Measurements from ENCODE around the gene LIM2.

Gene LIM2

DNA sequence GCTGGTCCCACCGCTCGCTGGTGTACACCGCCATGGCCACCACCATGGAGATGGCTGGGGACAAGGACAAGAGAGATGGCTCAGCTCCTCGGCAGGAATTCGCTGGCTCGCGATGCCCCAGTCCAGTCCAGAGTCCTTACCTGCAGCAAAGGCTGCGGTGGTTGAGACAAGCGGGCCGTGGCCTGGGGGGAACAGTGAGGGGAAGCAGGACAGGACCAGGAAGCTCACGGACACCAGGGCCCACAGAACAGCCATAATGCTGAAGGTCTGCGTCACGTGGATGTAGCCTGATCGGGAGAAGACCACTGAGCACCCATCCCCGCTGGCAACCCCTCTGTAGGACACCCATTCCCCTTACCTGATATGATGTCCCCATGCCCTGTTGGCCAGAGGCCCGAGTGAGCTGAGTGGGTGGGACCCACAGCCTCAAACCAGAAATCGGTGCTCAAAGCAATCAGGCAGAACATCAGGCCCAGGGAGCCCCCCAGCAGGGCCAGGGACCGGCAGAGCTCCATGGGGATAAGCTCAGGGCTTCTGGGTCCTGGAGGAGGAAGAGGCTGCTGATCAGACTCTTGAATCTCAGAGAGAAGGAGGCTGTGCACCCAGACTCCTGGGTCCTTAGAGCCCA, 15.6 kb downstream of the LIM2 start:
- Histone ChIP-seq H3K27me3 (ENCODE audit: insufficient read depth, low read length) (no peaks in the 10 kb centered on the region), H3K36me3 (ENCODE audit: insufficient read depth, low read length) (no peaks in the 10 kb centered on the region), H3K9ac (ENCODE audit: low read depth, low read length) (no peak overlapping the region), H3K4me3 (ENCODE audit: low read length) (no peak overlapping the region), H3K9me3 (ENCODE audit: insufficient read depth, low read depth, low read length) (no peaks in the 10 kb centered on the region), H3K27ac (ENCODE audit: low read depth, low read length) (no peak overlapping the region), H3K4me1 (ENCODE audit: insufficient read depth, low read length) (peaks cover 7% of the 10 kb centered on the region)
- WGBS = 93% methylated on average over 18 of the region's 18 CpGs

- Histone ChIP-seq H3K4me1 (ENCODE audit: insufficient read depth, low read length) (peaks cover 7% of the 10 kb centered on the region), H3K36me3 (ENCODE audit: insufficient read depth, low read length) (no peaks in the 10 kb centered on the region), H3K4me3 (ENCODE audit: low read length) (no peak overlapping the region), H3K27me3 (ENCODE audit: insufficient read depth, low read length) (no peaks in the 10 kb centered on the region), H3K27ac (ENCODE audit: low read depth, low read length) (no peak overlapping the region), H3K9ac (ENCODE audit: low read depth, low read length) (no peak overlapping the region), H3K9me3 (ENCODE audit: insufficient read depth, low read depth, low read length) (no peaks in the 10 kb centered on the region)
- 89% methylated on average over 8 of the region's 8 CpGs for WGBS
Observed at GRCh38 chr19:51371186-51371690, 16.5 kb downstream of the LIM2 start.

DNA sequence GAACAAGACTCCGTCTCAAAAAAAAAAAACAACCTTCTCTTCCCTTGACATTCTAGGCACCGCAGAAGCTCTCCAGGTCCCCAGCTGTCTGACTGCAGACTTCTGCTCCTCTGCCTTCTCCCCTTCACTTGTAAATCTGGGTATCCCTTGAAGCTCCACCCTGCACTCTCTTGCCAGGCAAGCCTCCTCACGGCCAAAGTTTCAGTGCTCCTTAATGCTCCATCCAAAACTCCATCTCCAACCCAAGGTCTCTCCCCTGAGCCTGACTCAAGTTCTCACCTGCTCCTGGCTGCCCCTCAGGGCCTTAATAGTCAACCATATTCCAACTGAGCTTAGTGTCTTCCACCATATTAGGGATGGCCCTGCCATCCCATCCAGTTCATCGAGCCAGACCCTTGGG, 17.5 kb downstream of the LIM2 start:
- Histone ChIP-seq H3K36me3 (ENCODE audit: insufficient read depth, low read length) (no peaks in the 10 kb centered on the region), H3K27me3 (ENCODE audit: insufficient read depth, low read length) (no peaks in the 10 kb centered on the region), H3K4me3 (ENCODE audit: low read length) (no peak overlapping the region), H3K9ac (ENCODE audit: low read depth, low read length) (no peak overlapping the region), H3K9me3 (ENCODE audit: insufficient read depth, low read depth, low read length) (no peaks in the 10 kb centered on the region), H3K27ac (ENCODE audit: low read depth, low read length) (no peak overlapping the region), H3K4me1 (ENCODE audit: insufficient read depth, low read length) (peaks cover 13% of the 10 kb centered on the region)
- WGBS = 88% methylated on average over 4 of the region's 4 CpGs

GRCh38 chr19:51368366-51369282, 19.1 kb downstream of the LIM2 start, which contains the start of gene CLDND2:
Gene CLDND2, minus strand, starts transcription at chr19:51369003. Its CDS starts 426 bp downstream, at chr19:51368577.
- H3K9ac ChIP-seq (ENCODE audit: low read depth, low read length) = peak within 1 kb of the TSS; percentile 74
- H3K27ac ChIP-seq (ENCODE audit: low read depth, low read length) = peak within 1 kb of the TSS; percentile 83
- H3K4me3 ChIP-seq (ENCODE audit: low read length) = peak within 1 kb of the TSS; percentile 86
- H3K9me3 ChIP-seq (ENCODE audit: insufficient read depth, low read depth, low read length) = no peaks in the 10 kb centered on the region
- H3K4me1 ChIP-seq (ENCODE audit: insufficient read depth, low read length) = peaks cover 15% of the 10 kb centered on the region
- 61% methylated on average over 21 of the region's 23 CpGs for WGBS
- no peaks in the 10 kb centered on the region for H3K27me3 ChIP-seq (ENCODE audit: insufficient read depth, low read length)
- no peaks in the 10 kb centered on the region for H3K36me3 ChIP-seq (ENCODE audit: insufficient read depth, low read length)

DNA sequence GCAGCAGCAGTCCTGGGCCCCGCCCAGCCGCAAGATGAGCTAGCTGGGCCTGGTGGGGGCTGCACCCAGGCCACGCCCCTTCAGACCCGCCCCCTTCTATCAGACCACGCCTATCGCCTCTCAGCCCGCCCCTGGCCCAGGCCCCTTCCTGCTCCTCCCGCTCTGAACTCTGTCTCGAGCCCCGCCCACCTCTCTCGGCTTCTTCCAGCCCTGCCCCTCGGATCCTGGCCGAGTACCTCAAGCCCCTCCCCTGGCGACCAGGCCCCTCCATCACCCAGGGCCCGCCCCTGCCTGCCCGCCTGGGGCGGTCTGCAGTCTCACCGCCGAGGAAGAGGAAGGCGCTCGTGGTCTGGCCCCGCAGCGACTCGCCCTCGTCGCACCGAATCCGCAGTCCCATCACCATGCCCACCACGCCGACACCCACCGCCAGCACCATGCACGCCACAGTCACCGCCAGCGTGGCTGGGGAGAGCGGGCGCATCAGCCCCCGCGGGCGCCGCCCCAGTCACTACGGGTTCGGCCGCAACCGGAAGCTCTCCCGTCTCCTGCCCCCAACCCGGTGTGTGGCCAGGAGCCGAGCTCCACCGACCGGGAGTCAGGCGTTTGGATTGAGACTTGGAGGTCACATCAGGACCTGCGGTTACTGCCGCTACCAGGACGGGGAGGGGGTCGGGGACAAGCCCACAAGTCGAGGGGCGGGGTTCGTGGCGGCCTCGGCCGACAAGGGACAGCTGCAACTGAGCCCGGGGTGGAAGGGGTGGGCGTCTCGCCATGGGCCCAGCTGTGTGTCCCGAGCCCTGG, 20.0 kb downstream of the LIM2 start:
- Histone ChIP-seq H3K9me3 (ENCODE audit: insufficient read depth, low read depth, low read length) (no peaks in the 10 kb centered on the region), H3K27ac (ENCODE audit: low read depth, low read length) (peak overlapping the region; percentile 83), H3K36me3 (ENCODE audit: insufficient read depth, low read length) (no peaks in the 10 kb centered on the region), H3K4me1 (ENCODE audit: insufficient read depth, low read length) (peaks cover 15% of the 10 kb centered on the region), H3K4me3 (ENCODE audit: low read length) (peak overlapping the region; percentile 86), H3K9ac (ENCODE audit: low read depth, low read length) (peak overlapping the region; percentile 74), H3K27me3 (ENCODE audit: insufficient read depth, low read length) (no peaks in the 10 kb centered on the region)
- under 1% methylated on average over 64 of the region's 64 CpGs for WGBS

- Histone ChIP-seq H3K4me3 (ENCODE audit: low read length) (peak overlapping the region; percentile 86), H3K4me1 (ENCODE audit: insufficient read depth, low read length) (peaks cover 15% of the 10 kb centered on the region), H3K27ac (ENCODE audit: low read depth, low read length) (peak overlapping the region; percentile 77), H3K36me3 (ENCODE audit: insufficient read depth, low read length) (no peaks in the 10 kb centered on the region), H3K9me3 (ENCODE audit: insufficient read depth, low read depth, low read length) (no peaks in the 10 kb centered on the region), H3K27me3 (ENCODE audit: insufficient read depth, low read length) (no peaks in the 10 kb centered on the region), H3K9ac (ENCODE audit: low read depth, low read length) (peak overlapping the region; percentile 77)
- WGBS = under 1% methylated on average over 15 of the region's 15 CpGs
Observed at GRCh38 chr19:51367255-51367564, 20.6 kb downstream of the LIM2 start.

DNA sequence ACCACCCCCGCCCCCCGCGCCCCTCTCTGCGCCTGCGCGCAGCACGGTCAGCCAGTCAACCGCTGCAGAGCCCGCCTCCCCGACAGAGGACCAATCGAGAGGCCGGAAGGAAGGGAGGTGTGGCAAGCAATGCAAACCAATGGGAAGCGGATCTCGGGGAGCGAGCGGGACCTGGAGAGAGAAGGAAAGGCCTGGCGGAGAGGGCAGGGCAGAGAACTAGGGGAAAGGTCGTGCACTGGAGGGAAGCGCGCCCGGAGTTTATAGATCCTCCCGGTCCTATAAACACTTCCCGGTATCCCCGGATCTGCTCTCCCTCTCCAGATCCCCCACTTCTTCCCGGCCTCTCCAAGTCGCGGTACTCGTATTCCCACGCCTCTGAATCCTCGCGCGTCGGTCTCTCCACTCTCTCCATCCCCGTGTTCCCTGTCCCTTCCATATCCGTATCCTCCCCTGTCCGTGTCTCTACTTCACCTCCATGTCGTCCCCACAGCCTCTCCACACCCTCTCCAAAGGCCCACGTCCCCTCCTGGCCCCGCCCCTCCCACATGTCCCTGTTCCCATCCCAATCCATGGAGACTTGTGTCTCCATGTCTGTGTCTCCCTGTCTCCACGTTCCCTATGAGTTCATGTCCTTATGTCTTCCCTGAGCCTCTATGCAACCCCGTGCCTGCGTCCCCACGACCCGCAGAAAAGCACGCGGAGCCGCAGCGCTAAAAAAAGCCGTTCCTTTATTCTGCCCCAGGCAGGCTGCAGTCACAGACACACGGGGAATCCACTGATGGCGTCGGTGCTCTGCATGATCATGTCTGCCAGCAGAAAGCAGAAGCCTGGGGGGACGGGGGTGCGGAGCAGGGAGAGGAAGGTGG, 21.2 kb downstream of the LIM2 start:
- peak overlapping the region; percentile 77 for H3K27ac ChIP-seq (ENCODE audit: low read depth, low read length)
- H3K9me3 ChIP-seq (ENCODE audit: insufficient read depth, low read depth, low read length) = no peaks in the 10 kb centered on the region
- WGBS = under 1% methylated on average over 51 of the region's 54 CpGs
- peak overlapping the region; percentile 86 for H3K4me3 ChIP-seq (ENCODE audit: low read length)
- H3K27me3 ChIP-seq (ENCODE audit: insufficient read depth, low read length) = no peaks in the 10 kb centered on the region
- no peaks in the 10 kb centered on the region for H3K36me3 ChIP-seq (ENCODE audit: insufficient read depth, low read length)
- H3K4me1 ChIP-seq (ENCODE audit: insufficient read depth, low read length) = peaks cover 15% of the 10 kb centered on the region
- H3K9ac ChIP-seq (ENCODE audit: low read depth, low read length) = peak overlapping the region; percentile 77

- H3K9me3 ChIP-seq (ENCODE audit: insufficient read depth, low read depth, low read length) = no peaks in the 10 kb centered on the region
Observed at GRCh38 chr19:51365965-51366388, 21.8 kb downstream of the LIM2 start, which contains the start of gene ETFB. Gene ETFB, minus strand, starts transcription at chr19:51366388. Its CDS starts 62 bp downstream, at chr19:51366326.

DNA sequence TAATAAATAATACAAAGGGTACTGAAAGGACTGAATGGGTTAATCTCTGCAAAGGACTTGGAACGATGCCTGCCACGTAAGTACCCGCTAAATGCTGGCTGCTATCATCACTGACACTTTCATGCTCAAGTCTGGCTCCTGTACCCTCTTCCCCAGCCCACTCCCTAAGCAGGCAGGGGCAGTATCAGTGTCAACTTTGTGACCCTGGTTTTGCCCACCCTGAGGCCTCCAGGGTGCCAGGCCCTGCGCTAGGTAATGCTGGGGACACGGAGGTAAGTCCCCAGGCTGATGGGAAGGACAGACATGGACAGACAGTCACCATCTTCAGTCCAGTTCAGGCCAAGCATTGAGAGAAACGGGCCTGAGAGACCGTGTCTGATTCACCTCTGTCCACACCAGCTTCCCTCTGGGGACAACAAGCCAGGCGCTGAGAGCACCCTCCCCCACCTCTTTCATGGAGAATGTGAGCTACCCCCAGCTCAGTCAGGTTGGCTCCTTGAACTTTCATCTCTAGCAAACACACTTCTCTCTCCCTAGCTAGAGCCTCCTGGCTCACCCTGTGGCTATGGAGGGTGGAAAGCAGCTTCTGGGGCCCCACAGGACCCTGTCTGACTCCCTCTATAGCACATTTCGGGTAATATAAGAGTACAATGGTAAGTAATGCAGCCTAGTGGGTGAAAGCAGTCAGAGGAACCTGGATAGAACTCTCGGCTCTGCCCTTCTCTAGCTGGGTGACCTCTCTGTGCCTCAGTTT, 22.4 kb downstream of the LIM2 start:
- H3K27me3 ChIP-seq (ENCODE audit: insufficient read depth, low read length) = no peaks in the 10 kb centered on the region
- no peaks in the 10 kb centered on the region for H3K36me3 ChIP-seq (ENCODE audit: insufficient read depth, low read length)
- H3K4me1 ChIP-seq (ENCODE audit: insufficient read depth, low read length) = peaks cover 15% of the 10 kb centered on the region
- H3K9me3 ChIP-seq (ENCODE audit: insufficient read depth, low read depth, low read length) = no peaks in the 10 kb centered on the region
- peak overlapping the region; percentile 65 for H3K9ac ChIP-seq (ENCODE audit: low read depth, low read length)
- 46% methylated on average over 10 of the region's 10 CpGs for WGBS
- H3K27ac ChIP-seq (ENCODE audit: low read depth, low read length) = peak overlapping the region; percentile 43; the same call in 1 of the 2 replicates
- H3K4me3 ChIP-seq (ENCODE audit: low read length) = peak overlapping the region; percentile 70

More at GRCh38 chr19:51365965-51366388, 21.8 kb downstream of the LIM2 start, which contains the start of gene ETFB:
- no peaks in the 10 kb centered on the region for H3K36me3 ChIP-seq (ENCODE audit: insufficient read depth, low read length)
- H3K4me1 ChIP-seq (ENCODE audit: insufficient read depth, low read length) = peaks cover 15% of the 10 kb centered on the region
- H3K27me3 ChIP-seq (ENCODE audit: insufficient read depth, low read length) = no peaks in the 10 kb centered on the region
- H3K9ac ChIP-seq (ENCODE audit: low read depth, low read length) = peak within 1 kb of the TSS; percentile 77
- H3K27ac ChIP-seq (ENCODE audit: low read depth, low read length) = peak within 1 kb of the TSS; percentile 77
- WGBS = 2% methylated on average over 27 of the region's 27 CpGs
- peak within 1 kb of the TSS; percentile 86 for H3K4me3 ChIP-seq (ENCODE audit: low read length)

Data from HUES64 (cell line).